Activated CD8-positive, alpha-beta T cell treated with anti-CD3 and anti-CD28 coated beads for 36 hours (primary cell): ENCODE results near the gene RNF157. TPM values are rescaled to one million over a fixed set of nuclear protein-coding genes. Genes with fewer than 3 reads are reported as not detected.

Experiments used
- ATAC-seq: fragments of 200-7000 bp; cut with Tn5 transposase; one replicate; pipeline ENCODE4 v1.10.0; 2021; ENCODE audit warnings: mild to moderate bottlenecking, moderate library complexity
- CTCF ChIA-PET: fragments of 350-600 bp; sonication (Branson Sonifier 250); formaldehyde crosslinking; loops from one replicate; lab custom pipeline; 2021; ENCODE audit warnings: antibody characterized with exemption; lab: Charles Lee
- POLR2A ChIA-PET: fragments of 350-600 bp; sonication (Branson Sonifier 250); formaldehyde crosslinking; loops from one replicate; lab custom pipeline; 2021; ENCODE audit warnings: antibody characterized with exemption; lab: Charles Lee
- DNase-seq: peaks from one replicate; pipeline ENCODE4 v3.0.0-alpha.2; 2020
- H3K27ac Mint-ChIP-seq: one replicate; pipeline ENCODE4 v1.8.0; 2021; ENCODE audit warnings: mild to moderate bottlenecking, mixed read lengths
- H3K27me3 Mint-ChIP-seq: one replicate; pipeline ENCODE4 v1.8.0; 2021; ENCODE audit warnings: mixed read lengths
- H3K36me3 Mint-ChIP-seq: one replicate; pipeline ENCODE4 v1.8.0; 2021; ENCODE audit warnings: low read depth, mixed read lengths
- H3K4me1 Mint-ChIP-seq: one replicate; pipeline ENCODE4 v1.8.0; 2021; ENCODE audit warnings: low read depth, mixed read lengths
- H3K4me3 Mint-ChIP-seq: one replicate; pipeline ENCODE4 v1.8.0; 2021; ENCODE audit warnings: mild to moderate bottlenecking, moderate library complexity, mixed read lengths
- H3K9me3 Mint-ChIP-seq: one replicate; pipeline ENCODE4 v1.8.0; 2021; ENCODE audit warnings: mixed read lengths
- CTCF ChIP-seq: fragments of 200-600 bp; IDR thresholded peaks from one replicate; pipeline ENCODE4 v1.8.0; 2022; ENCODE audit warnings: antibody characterized with exemption, mild to moderate bottlenecking
- intact Hi-C: fragments of 100-400 bp; cut with micrococcal nuclease; formaldehyde crosslinking; loops from one replicate; pipeline ENCODE4 v1.10.0; 2022
- total RNA-seq, 2 experiments: library from RNA; stranded (reverse); gene quantifications; one replicate each; pipeline ENCODE4 v1.2.3, GENCODE V29; 2021

The RNF157 gene
- total RNA-seq, 2 experiments from 2014 or later: 37.2 to 44.5 TPM

DNA sequence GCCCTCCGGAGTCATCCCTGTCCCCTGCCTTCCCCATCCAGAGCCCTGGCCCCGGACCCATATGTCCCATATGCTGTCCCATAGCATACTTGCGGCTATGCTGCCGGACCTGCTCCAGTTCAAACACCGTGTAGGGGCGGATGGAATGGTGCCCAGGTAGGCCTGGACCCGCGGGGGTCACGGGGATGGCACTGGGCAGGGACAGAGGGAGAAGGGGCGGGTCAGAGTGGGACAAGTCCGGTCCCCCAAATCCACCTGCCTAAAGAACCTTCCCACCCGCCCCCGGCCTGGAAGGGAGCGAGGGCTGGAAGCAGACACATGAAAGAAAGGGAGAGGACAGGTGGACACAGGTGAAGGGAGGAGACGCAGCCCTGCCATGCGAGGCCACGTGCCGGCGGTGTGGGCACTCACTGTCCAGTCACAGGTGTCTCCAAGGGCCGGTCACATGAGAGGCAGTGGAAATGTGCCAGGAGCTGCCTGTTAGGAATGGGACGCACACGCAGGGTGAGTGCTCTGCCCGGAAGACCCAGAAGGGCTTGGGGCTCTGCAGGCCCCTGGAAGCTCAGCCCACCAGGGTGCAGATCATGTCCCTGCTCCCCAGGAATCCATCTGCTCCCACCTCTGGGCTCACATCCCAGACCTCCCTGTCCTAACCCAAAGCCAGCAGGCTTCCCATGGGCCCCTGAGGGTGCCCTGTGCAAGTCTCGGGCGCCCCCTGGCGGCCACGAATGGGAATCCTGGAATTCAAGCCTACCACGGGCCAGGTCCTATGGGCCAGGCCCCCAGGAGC lies 38.9 kb upstream of the RNF157 start:
- ChIA-PET POLR2A (interaction anchor here (0.6 to 28.3 kb wide), 14 partner anchors 10 to 175 kb away, joined by 3 to 960 read pairs (median 4); partner anchors contain the start of genes FOXJ1, RNF157 and UBALD2), CTCF (interaction anchor here (0.6 to 7.4 kb wide), 83 partner anchors 7 to 386 kb away, joined by 3 to 236 read pairs (median 5); partner anchors contain the start of genes CDK3, EXOC7, FOXJ1 and SPHK1)
- ATAC-seq (peak; percentile 85), DNase-seq (peak; percentile 90)
- H3K9me3 Mint-ChIP-seq: no peaks in the 10 kb centered on the region
- H3K4me3 Mint-ChIP-seq: no peak overlapping the region
- no peaks in the 10 kb centered on the region for H3K27me3 Mint-ChIP-seq
- no peaks in the 10 kb centered on the region for H3K36me3 Mint-ChIP-seq
- peaks cover 26% of the 10 kb centered on the region for H3K4me1 Mint-ChIP-seq
- H3K27ac Mint-ChIP-seq: no peak overlapping the region
- peak; percentile 98 for TF ChIP-seq CTCF
- intact Hi-C loops: loop anchor here (2.0 kb wide), 1 partner anchor 158 kb away; no protein-coding TSS in a partner anchor

DNA sequence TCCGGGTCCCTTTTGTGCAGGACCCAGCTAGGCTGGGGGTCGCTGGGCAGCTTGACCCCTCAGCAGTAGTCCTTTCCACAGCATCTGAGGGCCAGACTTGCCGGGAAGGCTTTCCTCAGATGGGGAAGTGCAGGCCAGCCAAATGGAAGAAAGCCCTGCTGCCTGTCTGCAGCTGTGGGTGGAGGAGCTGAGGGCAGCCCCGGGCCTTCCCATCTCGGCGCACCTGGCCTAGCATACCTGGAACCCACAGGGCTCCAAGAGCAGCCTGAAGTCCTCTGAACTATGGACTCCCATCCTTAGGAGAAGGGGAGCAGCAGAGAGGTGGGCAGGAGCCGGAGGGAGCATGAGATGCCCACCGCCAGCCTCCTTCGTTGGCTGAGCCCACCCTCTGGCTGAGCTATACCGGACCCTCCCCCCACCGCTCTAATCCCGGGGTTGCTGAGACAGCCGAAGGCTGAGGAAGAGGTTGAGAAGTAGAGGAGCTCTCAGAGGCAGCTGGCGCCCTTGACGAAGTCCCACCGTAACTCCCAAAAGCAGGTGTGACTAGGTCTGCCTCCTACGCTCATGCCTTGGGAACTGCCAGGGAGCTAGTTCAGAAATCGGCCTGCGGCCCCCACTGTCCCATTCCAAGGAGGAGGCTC lies 38.1 kb upstream of the RNF157 start:
- Mint-ChIP-seq H3K27me3 (no peaks in the 10 kb centered on the region), H3K4me1 (peaks cover 34% of the 10 kb centered on the region), H3K9me3 (no peaks in the 10 kb centered on the region), H3K27ac (no peak overlapping the region), H3K36me3 (no peaks in the 10 kb centered on the region), H3K4me3 (no peak overlapping the region)
- intact Hi-C loops: loop anchor here (2.0 kb wide), 1 partner anchor 158 kb away; no protein-coding TSS in a partner anchor
- CTCF ChIA-PET: interaction anchor here (0.7 to 7.4 kb wide), 21 partner anchors 7 to 265 kb away, joined by 3 to 236 read pairs (median 12); partner anchors contain the start of genes EXOC7 and UBALD2
- POLR2A ChIA-PET: interaction anchor here (1.5 to 28.3 kb wide), 4 partner anchors 9 to 174 kb away, joined by 6 to 960 read pairs (median 16); partner anchors contain the start of genes RNF157 and UBALD2
- DNase-seq: no peak
- no peak for TF ChIP-seq CTCF
- no peak for ATAC-seq

DNA sequence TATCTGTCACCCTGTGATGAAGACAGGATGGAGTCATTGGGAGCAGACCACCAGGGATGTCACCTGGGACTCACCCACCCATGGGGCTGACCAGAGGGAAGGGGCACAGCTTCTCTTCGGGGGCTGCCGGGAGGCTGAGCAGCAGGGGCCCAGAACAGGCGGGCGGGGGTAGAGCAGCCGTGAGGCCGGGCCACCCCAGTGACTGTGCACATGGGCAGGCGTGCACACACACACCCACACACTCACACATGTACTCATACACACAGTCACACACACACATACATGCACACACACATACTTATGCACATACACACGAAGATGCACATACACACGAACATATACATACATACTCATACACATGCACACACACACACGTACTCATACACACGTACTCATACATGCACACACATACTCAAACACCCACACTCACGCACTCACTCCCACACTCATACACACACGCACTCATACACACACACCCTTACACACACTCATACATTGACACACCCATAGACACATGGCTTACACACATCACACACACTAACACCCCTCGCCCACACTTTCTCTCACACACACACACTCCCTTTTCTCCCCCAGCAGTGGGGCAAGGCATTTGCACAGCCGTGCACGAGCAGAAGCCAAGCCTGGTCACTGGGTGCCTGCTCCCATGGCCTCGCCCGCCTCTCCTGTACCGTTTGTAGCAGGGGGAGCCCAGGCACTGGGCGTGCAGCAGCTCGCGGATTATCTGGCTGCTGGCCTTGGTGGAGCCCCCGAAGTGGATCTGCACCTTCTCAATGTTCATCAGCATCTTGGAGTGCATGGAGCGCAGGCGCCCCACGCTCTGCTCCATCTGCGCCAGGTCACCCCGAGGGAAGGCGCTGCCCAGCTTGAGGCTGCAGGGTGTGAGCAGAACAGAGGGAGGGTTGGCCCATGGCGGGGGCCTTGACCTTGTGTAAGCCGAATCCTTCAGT lies 37.3 kb upstream of the RNF157 start:
- Mint-ChIP-seq H3K36me3 (no peaks in the 10 kb centered on the region), H3K4me1 (peaks cover 42% of the 10 kb centered on the region), H3K27ac (peak overlapping the region; percentile 79), H3K9me3 (no peaks in the 10 kb centered on the region), H3K4me3 (no peak overlapping the region), H3K27me3 (no peaks in the 10 kb centered on the region)
- intact Hi-C loops: loop anchor here (2.0 kb wide), 1 partner anchor 157 kb away; no protein-coding TSS in a partner anchor
- no peak for TF ChIP-seq CTCF
- CTCF ChIA-PET: interaction anchor here (0.7 to 7.4 kb wide), 13 partner anchors 11 to 264 kb away, joined by 3 to 236 read pairs (median 22); partner anchors contain the start of gene UBALD2
- DNase-seq: peak; percentile 20
- ATAC-seq: no peak
- POLR2A ChIA-PET: interaction anchor here (0.6 to 28.3 kb wide), 4 partner anchors 9 to 250 kb away, joined by 5 to 960 read pairs (median 16); partner anchors contain the start of genes EVPL, RNF157 and UBALD2

DNA sequence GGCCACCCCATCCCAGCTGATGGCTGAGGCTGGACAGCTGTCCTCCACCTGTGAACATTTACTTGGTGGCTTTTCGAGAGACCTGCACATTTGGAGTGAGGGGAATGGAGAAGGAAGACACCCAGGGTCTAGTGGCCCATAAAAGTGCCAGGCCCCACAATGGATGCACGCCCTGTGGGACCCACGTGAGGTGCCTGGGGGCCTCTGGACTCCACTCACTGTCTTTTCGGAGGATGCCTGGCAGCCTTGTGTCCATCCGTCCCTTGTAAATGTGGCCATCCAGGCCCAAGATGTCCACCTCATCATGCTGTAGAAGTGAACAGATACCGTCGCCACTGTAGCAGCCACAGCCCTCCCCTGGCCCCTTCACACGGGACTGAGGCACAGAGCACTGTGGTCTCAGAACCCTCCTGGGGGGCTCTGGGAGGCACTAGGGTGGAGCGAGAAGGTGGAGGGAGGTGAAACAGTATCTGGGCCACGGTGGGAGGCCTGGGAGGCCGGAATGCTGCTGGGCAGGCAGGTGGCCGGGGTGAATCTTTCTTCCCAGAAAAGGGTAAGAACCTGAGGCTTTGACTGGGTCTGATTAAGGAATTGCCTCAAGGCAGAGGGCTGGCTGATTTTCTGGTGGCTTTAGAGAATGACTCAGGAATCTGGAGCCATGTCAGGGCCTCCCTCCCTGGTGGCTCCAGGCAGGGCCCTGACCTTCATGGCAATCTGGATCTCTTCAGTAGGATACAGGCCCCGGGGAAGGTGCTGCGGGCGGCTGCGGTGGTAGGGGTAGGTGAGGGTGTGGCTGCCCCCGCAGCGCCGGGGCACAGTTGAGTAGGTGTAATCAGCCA lies 36.4 kb upstream of the RNF157 start:
- intact Hi-C loops: no loop called here
- TF ChIP-seq CTCF: no peak
- ChIA-PET POLR2A (interaction anchor here (0.6 to 28.3 kb wide), 5 partner anchors 10 to 249 kb away, joined by 3 to 960 read pairs (median 13); partner anchors contain the start of genes EVPL, RNF157 and UBALD2), CTCF (interaction anchor here (0.7 to 5.0 kb wide), 4 partner anchors 96 to 262 kb away, joined by 3 to 95 read pairs (median 60); no protein-coding TSS in a partner anchor)
- H3K27ac Mint-ChIP-seq: peak overlapping the region; percentile 79
- no peaks in the 10 kb centered on the region for H3K27me3 Mint-ChIP-seq
- H3K9me3 Mint-ChIP-seq: no peaks in the 10 kb centered on the region
- ATAC-seq (no peak), DNase-seq (peak; percentile 8)
- H3K4me1 Mint-ChIP-seq: peaks cover 42% of the 10 kb centered on the region
- no peak overlapping the region for H3K4me3 Mint-ChIP-seq
- H3K36me3 Mint-ChIP-seq: peaks cover 2% of the 10 kb centered on the region
